ENCODE data around the gene LMAN1L.

DNA sequence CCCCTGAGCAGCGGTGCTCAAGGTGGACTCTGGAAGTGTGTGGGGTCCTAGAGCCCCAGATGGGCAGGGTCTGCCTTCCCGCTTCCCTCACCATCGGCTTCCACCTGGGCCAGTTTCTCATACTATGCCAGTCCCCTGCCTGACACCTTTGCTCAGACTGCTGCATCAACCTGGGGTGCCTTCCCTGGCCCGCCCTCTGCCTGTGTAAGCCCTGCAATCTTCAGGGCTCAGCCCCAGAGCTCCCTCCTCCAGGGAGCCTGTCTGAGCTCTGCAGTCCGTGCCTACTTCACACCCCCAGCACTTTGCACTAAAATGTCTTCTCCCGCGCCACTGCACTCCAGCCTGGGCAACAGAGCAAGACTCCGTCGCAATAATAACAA is 17.7 kb upstream of the LMAN1L start:
- no peak for TF ChIP-seq EP300 (conservative IDR thresholded peaks at IDR 0.05; ENCODE audit: poor library complexity, severe bottlenecking)
- TF ChIP-seq, protein P1, sequence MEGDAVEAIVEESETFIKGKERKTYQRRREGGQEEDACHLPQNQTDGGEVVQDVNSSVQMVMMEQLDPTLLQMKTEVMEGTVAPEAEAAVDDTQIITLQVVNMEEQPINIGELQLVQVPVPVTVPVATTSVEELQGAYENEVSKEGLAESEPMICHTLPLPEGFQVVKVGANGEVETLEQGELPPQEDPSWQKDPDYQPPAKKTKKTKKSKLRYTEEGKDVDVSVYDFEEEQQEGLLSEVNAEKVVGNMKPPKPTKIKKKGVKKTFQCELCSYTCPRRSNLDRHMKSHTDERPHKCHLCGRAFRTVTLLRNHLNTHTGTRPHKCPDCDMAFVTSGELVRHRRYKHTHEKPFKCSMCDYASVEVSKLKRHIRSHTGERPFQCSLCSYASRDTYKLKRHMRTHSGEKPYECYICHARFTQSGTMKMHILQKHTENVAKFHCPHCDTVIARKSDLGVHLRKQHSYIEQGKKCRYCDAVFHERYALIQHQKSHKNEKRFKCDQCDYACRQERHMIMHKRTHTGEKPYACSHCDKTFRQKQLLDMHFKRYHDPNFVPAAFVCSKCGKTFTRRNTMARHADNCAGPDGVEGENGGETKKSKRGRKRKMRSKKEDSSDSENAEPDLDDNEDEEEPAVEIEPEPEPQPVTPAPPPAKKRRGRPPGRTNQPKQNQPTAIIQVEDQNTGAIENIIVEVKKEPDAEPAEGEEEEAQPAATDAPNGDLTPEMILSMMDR (IDR thresholded peaks at IDR 0.05; ENCODE audit: poor library complexity, severe bottlenecking), result no peak
- TF ChIP-seq EZH2 (IDR thresholded peaks at IDR 0.05; ENCODE audit: borderline replicate concordance, insufficient read depth, low read length, poor library complexity, severe bottlenecking), result no peak
- no peak for TF ChIP-seq SMC3 (conservative IDR thresholded peaks at IDR 0.05; ENCODE audit: poor library complexity)
- no peak for TF ChIP-seq MXI1 (conservative IDR thresholded peaks at IDR 0.05; ENCODE audit: poor library complexity, severe bottlenecking)
- TF ChIP-seq, protein P2, sequence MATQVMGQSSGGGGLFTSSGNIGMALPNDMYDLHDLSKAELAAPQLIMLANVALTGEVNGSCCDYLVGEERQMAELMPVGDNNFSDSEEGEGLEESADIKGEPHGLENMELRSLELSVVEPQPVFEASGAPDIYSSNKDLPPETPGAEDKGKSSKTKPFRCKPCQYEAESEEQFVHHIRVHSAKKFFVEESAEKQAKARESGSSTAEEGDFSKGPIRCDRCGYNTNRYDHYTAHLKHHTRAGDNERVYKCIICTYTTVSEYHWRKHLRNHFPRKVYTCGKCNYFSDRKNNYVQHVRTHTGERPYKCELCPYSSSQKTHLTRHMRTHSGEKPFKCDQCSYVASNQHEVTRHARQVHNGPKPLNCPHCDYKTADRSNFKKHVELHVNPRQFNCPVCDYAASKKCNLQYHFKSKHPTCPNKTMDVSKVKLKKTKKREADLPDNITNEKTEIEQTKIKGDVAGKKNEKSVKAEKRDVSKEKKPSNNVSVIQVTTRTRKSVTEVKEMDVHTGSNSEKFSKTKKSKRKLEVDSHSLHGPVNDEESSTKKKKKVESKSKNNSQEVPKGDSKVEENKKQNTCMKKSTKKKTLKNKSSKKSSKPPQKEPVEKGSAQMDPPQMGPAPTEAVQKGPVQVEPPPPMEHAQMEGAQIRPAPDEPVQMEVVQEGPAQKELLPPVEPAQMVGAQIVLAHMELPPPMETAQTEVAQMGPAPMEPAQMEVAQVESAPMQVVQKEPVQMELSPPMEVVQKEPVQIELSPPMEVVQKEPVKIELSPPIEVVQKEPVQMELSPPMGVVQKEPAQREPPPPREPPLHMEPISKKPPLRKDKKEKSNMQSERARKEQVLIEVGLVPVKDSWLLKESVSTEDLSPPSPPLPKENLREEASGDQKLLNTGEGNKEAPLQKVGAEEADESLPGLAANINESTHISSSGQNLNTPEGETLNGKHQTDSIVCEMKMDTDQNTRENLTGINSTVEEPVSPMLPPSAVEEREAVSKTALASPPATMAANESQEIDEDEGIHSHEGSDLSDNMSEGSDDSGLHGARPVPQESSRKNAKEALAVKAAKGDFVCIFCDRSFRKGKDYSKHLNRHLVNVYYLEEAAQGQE (IDR thresholded peaks at IDR 0.05; ENCODE audit: borderline replicate concordance), result no peak

Data from neural cell (in vitro differentiated cells).